ENCODE measurements around the gene C2orf68. TPM values are rescaled to one million over a fixed set of nuclear protein-coding genes. Genes with fewer than 3 reads are reported as not detected.

Gene C2orf68
- total and polyA plus RNA-seq, 9 of the 15 experiments (the other 6 are each of a cell fraction or from before 2014, with no cell fraction given) = 22.1 to 50.0 (median 31.8) TPM

DNA sequence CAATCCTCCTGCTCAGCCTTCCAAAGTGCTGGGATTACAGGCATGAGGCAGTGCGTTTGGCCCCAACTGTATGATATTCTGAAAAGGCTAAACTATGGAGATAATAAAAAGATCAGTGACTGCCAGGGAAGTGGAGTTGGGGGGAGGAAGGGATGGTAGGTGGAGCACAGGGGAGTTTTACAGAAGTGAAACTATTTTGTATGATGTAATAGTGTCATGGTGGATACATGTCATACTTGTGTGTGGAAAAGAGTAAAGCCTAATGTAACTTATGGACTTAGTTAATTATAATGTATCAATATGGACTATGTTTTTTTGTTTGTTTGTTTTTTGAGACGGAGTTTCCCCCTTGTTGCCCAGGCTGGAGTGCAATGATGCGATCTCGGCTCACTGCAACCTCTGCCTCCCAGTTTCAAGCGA lies 47.7 kb downstream of the C2orf68 start (continued):
- TF ChIP-seq FOXA3 (CRISPR knock-in tag; conservative IDR thresholded peaks at IDR 0.05 in 1 of 2, IDR thresholded peaks at IDR 0.05 in 1 of 2) (no peak), ZNF347 (CRISPR knock-in tag; IDR thresholded peaks at IDR 0.05; ENCODE audit: low read depth) (no peak), TOE1 (IDR thresholded peaks at IDR 0.05; ENCODE audit: borderline replicate concordance) (peak; percentile 53; the same call in 1 of the 2 replicates), TOE1 (CRISPR knock-in tag; IDR thresholded peaks at IDR 0.05; ENCODE audit: borderline replicate concordance, low read depth) (no peak), HMGN3 (IDR thresholded peaks at IDR 0.05; ENCODE audit: borderline replicate concordance, extremely low read depth, insufficient read length, low read depth, low read length) (no peak), EP300 (IDR thresholded peaks at IDR 0.05; ENCODE audit: low read length) (no peak), SMAD4 (CRISPR knock-in tag; conservative IDR thresholded peaks at IDR 0.05) (no peak; the same call in 1 of the 2 replicates), TCFL5 (CRISPR knock-in tag; conservative IDR thresholded peaks at IDR 0.05) (no peak), TRIM28 (IDR thresholded peaks at IDR 0.05) (peak; percentile 13; the same call in 1 of the 2 replicates), ZBTB8A (IDR thresholded peaks at IDR 0.05; ENCODE audit: partially characterized antibody) (no peak), CHCHD3 (CRISPR knock-in tag; IDR thresholded peaks at IDR 0.05) (no peak), ZNF707 (CRISPR knock-in tag; conservative IDR thresholded peaks at IDR 0.05) (no peak), MXI1 (IDR thresholded peaks at IDR 0.05; ENCODE audit: low read depth, low read length) (no peak), TAF9B (IDR thresholded peaks at IDR 0.05; ENCODE audit: partially characterized antibody) (no peak), KAT8 (IDR thresholded peaks at IDR 0.05; ENCODE audit: low read depth) (no peak), BRD9 (IDR thresholded peaks at IDR 0.05; ENCODE audit: low read depth, partially characterized antibody) (no peak)
- TF ChIP-seq, protein P1, sequence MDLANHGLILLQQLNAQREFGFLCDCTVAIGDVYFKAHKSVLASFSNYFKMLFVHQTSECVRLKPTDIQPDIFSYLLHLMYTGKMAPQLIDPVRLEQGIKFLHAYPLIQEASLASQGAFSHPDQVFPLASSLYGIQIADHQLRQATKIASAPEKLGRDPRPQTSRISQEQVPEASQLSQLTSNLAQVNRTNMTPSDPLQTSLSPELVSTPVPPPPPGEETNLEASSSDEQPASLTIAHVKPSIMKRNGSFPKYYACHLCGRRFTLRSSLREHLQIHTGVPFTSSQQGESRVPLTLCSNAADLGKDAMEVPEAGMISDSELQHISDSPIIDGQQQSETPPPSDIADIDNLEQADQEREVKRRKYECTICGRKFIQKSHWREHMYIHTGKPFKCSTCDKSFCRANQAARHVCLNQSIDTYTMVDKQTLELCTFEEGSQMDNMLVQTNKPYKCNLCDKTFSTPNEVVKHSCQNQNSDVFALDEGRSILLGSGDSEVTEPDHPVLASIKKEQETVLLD (IDR thresholded peaks at IDR 0.05) = no peak
- TF ChIP-seq, protein P2, sequence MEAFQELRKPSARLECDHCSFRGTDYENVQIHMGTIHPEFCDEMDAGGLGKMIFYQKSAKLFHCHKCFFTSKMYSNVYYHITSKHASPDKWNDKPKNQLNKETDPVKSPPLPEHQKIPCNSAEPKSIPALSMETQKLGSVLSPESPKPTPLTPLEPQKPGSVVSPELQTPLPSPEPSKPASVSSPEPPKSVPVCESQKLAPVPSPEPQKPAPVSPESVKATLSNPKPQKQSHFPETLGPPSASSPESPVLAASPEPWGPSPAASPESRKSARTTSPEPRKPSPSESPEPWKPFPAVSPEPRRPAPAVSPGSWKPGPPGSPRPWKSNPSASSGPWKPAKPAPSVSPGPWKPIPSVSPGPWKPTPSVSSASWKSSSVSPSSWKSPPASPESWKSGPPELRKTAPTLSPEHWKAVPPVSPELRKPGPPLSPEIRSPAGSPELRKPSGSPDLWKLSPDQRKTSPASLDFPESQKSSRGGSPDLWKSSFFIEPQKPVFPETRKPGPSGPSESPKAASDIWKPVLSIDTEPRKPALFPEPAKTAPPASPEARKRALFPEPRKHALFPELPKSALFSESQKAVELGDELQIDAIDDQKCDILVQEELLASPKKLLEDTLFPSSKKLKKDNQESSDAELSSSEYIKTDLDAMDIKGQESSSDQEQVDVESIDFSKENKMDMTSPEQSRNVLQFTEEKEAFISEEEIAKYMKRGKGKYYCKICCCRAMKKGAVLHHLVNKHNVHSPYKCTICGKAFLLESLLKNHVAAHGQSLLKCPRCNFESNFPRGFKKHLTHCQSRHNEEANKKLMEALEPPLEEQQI (IDR thresholded peaks at IDR 0.05) = no peak
- TF ChIP-seq, protein P3, sequence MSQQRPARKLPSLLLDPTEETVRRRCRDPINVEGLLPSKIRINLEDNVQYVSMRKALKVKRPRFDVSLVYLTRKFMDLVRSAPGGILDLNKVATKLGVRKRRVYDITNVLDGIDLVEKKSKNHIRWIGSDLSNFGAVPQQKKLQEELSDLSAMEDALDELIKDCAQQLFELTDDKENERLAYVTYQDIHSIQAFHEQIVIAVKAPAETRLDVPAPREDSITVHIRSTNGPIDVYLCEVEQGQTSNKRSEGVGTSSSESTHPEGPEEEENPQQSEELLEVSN (IDR thresholded peaks at IDR 0.05; ENCODE audit: borderline replicate concordance in 1 of 2, extremely low read depth in 1 of 2, insufficient read depth in 1 of 2, insufficient read length in 1 of 2, low read depth in 1 of 2, low read length in 1 of 2, poor library complexity in 1 of 2, severe bottlenecking in 1 of 2) = no peak
- TF ChIP-seq, protein P4, sequence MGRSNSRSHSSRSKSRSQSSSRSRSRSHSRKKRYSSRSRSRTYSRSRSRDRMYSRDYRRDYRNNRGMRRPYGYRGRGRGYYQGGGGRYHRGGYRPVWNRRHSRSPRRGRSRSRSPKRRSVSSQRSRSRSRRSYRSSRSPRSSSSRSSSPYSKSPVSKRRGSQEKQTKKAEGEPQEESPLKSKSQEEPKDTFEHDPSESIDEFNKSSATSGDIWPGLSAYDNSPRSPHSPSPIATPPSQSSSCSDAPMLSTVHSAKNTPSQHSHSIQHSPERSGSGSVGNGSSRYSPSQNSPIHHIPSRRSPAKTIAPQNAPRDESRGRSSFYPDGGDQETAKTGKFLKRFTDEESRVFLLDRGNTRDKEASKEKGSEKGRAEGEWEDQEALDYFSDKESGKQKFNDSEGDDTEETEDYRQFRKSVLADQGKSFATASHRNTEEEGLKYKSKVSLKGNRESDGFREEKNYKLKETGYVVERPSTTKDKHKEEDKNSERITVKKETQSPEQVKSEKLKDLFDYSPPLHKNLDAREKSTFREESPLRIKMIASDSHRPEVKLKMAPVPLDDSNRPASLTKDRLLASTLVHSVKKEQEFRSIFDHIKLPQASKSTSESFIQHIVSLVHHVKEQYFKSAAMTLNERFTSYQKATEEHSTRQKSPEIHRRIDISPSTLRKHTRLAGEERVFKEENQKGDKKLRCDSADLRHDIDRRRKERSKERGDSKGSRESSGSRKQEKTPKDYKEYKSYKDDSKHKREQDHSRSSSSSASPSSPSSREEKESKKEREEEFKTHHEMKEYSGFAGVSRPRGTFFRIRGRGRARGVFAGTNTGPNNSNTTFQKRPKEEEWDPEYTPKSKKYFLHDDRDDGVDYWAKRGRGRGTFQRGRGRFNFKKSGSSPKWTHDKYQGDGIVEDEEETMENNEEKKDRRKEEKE (IDR thresholded peaks at IDR 0.05; ENCODE audit: borderline replicate concordance in 1 of 2, control insufficient read depth in 1 of 2, low read depth in 2 of 2, low read length in 1 of 2) = no peak
